ENCODE results near the gene ZNF845. TPM values are rescaled to one million over a fixed set of nuclear protein-coding genes. Genes with fewer than 3 reads are reported as not detected.
"Not testable (repeated sequence)": the region's sequence is repeated elsewhere in the genome, so short reads cannot be mapped to it uniquely, and the experiment has no call there.

ZNF845 gene
- total RNA-seq, result 1 to 10 TPM; 8.0 to 9.9 TPM

GRCh38 chr19:53333463-53334449 is at the start of gene ZNF845:
Gene ZNF845, plus strand, starts transcription at chr19:53333749. Its CDS starts 7,559 bp downstream, at chr19:53341308.
- DNase-seq (peak; percentile 95), ATAC-seq (peak; percentile 97)
- Mint-ChIP-seq H3K27ac (peak within 1 kb of the TSS; percentile 93), H3K9me3 (ENCODE audit: low read depth) (peaks cover 14% of the 10 kb centered on the region), H3K4me1 (peaks cover 20% of the 10 kb centered on the region), H3K36me3 (peaks cover 44% of the 10 kb centered on the region), H3K4me3 (peak within 1 kb of the TSS; percentile 96), H3K27me3 (no peaks in the 10 kb centered on the region)
- CTCF ChIA-PET, result no interaction called here

- Mint-ChIP-seq H3K27me3 (no peaks in the 10 kb centered on the region), H3K9me3 (ENCODE audit: low read depth) (peaks cover 8% of the 10 kb centered on the region), H3K36me3 (no peaks in the 10 kb centered on the region), H3K4me3 (no peak overlapping the region), H3K4me1 (no peaks in the 10 kb centered on the region), H3K27ac (no peak overlapping the region)
- no peak for DNase-seq
- CTCF ChIA-PET, result no interaction called here
- no peak for ATAC-seq
Measured at GRCh38 chr19:53285087-53285486, 48.5 kb upstream of the ZNF845 start.

GRCh38 chr19:53290758-53291549 is 42.6 kb upstream of the ZNF845 start:
- Mint-ChIP-seq H3K4me1 (no peaks in the 10 kb centered on the region), H3K4me3 (no peak overlapping the region), H3K36me3 (peaks cover 8% of the 10 kb centered on the region), H3K27me3 (no peaks in the 10 kb centered on the region), H3K9me3 (ENCODE audit: low read depth) (peaks cover 22% of the 10 kb centered on the region), H3K27ac (no peak overlapping the region)
- DNase-seq (no peak), ATAC-seq (no peak)
- CTCF ChIA-PET, result no interaction called here

- DNase-seq (no peak), ATAC-seq (no peak)
- H3K27me3 Mint-ChIP-seq, result no peaks in the 10 kb centered on the region
- peaks cover 20% of the 10 kb centered on the region for H3K9me3 Mint-ChIP-seq (ENCODE audit: low read depth)
- no peak overlapping the region for H3K27ac Mint-ChIP-seq
- CTCF ChIA-PET, result no interaction called here
- no peak overlapping the region for H3K4me3 Mint-ChIP-seq
- no peaks in the 10 kb centered on the region for H3K4me1 Mint-ChIP-seq
- peaks cover 8% of the 10 kb centered on the region for H3K36me3 Mint-ChIP-seq
Measured at GRCh38 chr19:53294786-53295441, 38.6 kb upstream of the ZNF845 start.

GRCh38 chr19:53301341-53301740 is 32.2 kb upstream of the ZNF845 start:
- H3K4me1 Mint-ChIP-seq; H3K9me3 Mint-ChIP-seq (ENCODE audit: low read depth); ATAC-seq; H3K4me3 Mint-ChIP-seq; H3K36me3 Mint-ChIP-seq; H3K27ac Mint-ChIP-seq; H3K27me3 Mint-ChIP-seq; CTCF ChIA-PET; DNase-seq: not testable (repeated sequence)

DNA sequence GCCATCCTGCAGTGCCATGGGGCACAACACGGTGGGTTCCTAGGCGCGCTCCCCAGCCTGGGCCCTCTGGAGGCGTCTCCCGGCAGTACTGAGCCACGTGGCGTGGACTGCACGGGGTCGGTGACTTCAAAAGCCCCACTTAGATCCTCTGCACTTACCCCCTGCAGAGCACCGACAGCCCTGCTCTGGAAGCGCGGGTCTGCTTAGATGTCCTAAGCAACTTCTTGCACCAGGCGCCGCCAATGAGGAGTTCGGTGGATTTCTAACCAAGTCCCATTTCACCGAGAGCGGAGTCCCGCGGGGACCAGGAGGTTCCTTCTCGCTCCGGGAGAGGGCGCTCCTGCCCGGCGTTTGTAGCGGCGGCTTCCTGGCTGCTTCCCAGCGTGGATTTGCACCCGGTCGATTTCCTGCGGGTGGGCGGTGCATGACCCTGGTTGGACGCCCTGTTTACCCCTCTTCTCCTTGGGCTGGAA is 25.2 kb upstream of the ZNF845 start:
- Mint-ChIP-seq H3K27me3 (peaks cover 3% of the 10 kb centered on the region), H3K36me3 (peaks cover 1% of the 10 kb centered on the region), H3K9me3 (ENCODE audit: low read depth) (peaks cover 15% of the 10 kb centered on the region), H3K27ac (no peak overlapping the region), H3K4me1 (no peaks in the 10 kb centered on the region), H3K4me3 (no peak overlapping the region)
- no peak for ATAC-seq
- CTCF ChIA-PET, result no interaction called here
- no peak for DNase-seq

DNA sequence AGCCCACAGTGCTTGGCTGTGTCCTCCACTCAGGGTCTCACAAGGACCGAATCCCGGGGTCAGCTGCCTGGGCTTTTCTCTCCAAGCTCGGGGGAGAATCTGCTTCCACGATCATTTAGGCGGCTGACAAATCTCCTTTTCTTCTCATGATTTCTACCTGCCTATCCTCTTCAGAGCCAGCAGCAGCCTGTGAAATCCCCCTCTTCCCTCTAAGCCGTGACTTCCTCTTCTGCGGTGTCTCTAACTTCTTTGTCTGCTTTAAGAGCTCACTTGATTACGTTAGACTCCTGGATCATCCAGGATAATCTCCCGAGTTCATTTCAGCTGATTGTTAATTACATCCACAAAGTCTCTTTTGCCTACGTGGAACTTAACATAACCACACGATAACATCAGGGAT is 22.5 kb upstream of the ZNF845 start:
- DNase-seq (no peak), ATAC-seq (no peak)
- no peak overlapping the region for H3K4me3 Mint-ChIP-seq
- H3K27ac Mint-ChIP-seq, result no peak overlapping the region
- CTCF ChIA-PET, result no interaction called here
- H3K4me1 Mint-ChIP-seq, result no peaks in the 10 kb centered on the region
- peaks cover 21% of the 10 kb centered on the region for H3K9me3 Mint-ChIP-seq (ENCODE audit: low read depth)
- peaks cover 1% of the 10 kb centered on the region for H3K36me3 Mint-ChIP-seq
- peaks cover 3% of the 10 kb centered on the region for H3K27me3 Mint-ChIP-seq

GRCh38 chr19:53311897-53312296 is 21.7 kb upstream of the ZNF845 start:
- no peak for DNase-seq
- no peak for ATAC-seq
- Mint-ChIP-seq H3K27me3 (peaks cover 3% of the 10 kb centered on the region), H3K27ac (no peak overlapping the region), H3K9me3 (ENCODE audit: low read depth) (peaks cover 21% of the 10 kb centered on the region), H3K4me3 (no peak overlapping the region), H3K36me3 (peaks cover 1% of the 10 kb centered on the region), H3K4me1 (no peaks in the 10 kb centered on the region)
- CTCF ChIA-PET, result no interaction called here

DNA sequence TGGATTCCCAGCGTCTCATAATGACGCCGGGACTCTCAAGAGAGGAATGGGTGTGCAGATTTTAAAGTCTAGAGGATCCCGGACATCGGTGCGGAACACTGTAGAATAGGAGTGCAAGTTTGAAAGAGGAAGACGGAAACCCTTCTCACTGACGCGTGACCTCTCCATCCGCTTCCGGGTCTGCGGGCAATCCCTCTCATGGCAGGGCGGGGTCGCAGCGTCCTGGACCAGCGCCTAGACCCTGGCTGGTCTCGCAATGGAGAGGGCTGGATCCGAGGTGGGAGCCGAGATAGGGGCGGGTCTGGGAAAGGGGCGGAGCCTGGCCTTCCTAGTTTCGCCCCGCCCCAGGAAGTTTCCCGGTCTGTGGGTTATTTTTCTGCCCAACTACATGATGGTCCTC is 4.6 kb upstream of the ZNF845 start:
- peaks cover 6% of the 10 kb centered on the region for H3K4me1 Mint-ChIP-seq
- H3K27me3 Mint-ChIP-seq, result no peaks in the 10 kb centered on the region
- no peak overlapping the region for H3K27ac Mint-ChIP-seq
- peaks cover 29% of the 10 kb centered on the region for H3K9me3 Mint-ChIP-seq (ENCODE audit: low read depth)
- ATAC-seq, result no peak
- DNase-seq, result no peak
- peak overlapping the region; percentile 9 for H3K4me3 Mint-ChIP-seq
- peaks cover 11% of the 10 kb centered on the region for H3K36me3 Mint-ChIP-seq
- CTCF ChIA-PET, result no interaction called here

GRCh38 chr19:53332484-53332883 is 1.1 kb upstream of the ZNF845 start:
- peaks cover 21% of the 10 kb centered on the region for H3K4me1 Mint-ChIP-seq
- H3K27ac Mint-ChIP-seq, result no peak overlapping the region
- ATAC-seq (no peak), DNase-seq (no peak)
- CTCF ChIA-PET, result no interaction called here
- peaks cover 22% of the 10 kb centered on the region for H3K9me3 Mint-ChIP-seq (ENCODE audit: low read depth)
- H3K27me3 Mint-ChIP-seq, result no peaks in the 10 kb centered on the region
- peak overlapping the region; percentile 32 for H3K4me3 Mint-ChIP-seq
- peaks cover 36% of the 10 kb centered on the region for H3K36me3 Mint-ChIP-seq

- peaks cover 18% of the 10 kb centered on the region for H3K9me3 Mint-ChIP-seq (ENCODE audit: low read depth)
- ATAC-seq (peak; percentile 7), DNase-seq (peak; percentile 47)
- H3K4me3 Mint-ChIP-seq, result peak overlapping the region; percentile 96
- peaks cover 21% of the 10 kb centered on the region for H3K4me1 Mint-ChIP-seq
- peaks cover 41% of the 10 kb centered on the region for H3K36me3 Mint-ChIP-seq
- no peaks in the 10 kb centered on the region for H3K27me3 Mint-ChIP-seq
- CTCF ChIA-PET, result no interaction called here
- peak overlapping the region; percentile 93 for H3K27ac Mint-ChIP-seq
Measured at GRCh38 chr19:53333066-53333462, 485 bp upstream of the ZNF845 start.

DNA sequence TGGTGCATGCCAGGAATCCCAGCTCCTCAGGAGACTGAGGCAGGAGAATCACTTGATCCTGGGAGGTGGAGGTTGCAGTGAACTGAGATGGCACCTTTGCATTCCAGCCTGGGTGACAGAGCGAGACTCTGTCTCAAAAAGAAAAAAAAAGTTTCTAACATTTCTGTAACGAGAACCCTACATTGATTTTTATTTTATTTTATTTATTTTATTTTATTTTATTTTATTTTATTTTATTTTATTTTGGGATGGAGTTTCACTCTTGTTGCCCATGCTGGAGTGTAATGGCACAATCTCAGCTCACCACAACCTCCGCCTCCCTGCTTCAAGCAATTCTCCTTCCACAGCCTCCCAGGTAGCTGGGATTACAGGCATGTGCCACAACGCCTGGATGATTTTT is 10.9 kb downstream of the ZNF845 start:
- H3K4me1 Mint-ChIP-seq, ATAC-seq, H3K27me3 Mint-ChIP-seq, H3K27ac Mint-ChIP-seq, DNase-seq, H3K4me3 Mint-ChIP-seq, CTCF ChIA-PET: not testable (repeated sequence)
- H3K9me3 Mint-ChIP-seq (ENCODE audit: low read depth), result peaks cover 41% of the 10 kb centered on the region
- peaks cover 99% of the 10 kb centered on the region for H3K36me3 Mint-ChIP-seq

- DNase-seq, result no peak
- Mint-ChIP-seq H3K4me3 (no peak overlapping the region), H3K36me3 (peaks cover 54% of the 10 kb centered on the region), H3K4me1 (no peaks in the 10 kb centered on the region), H3K27ac (no peak overlapping the region), H3K9me3 (ENCODE audit: low read depth) (peaks cover 50% of the 10 kb centered on the region), H3K27me3 (no peaks in the 10 kb centered on the region)
- no peak for ATAC-seq
- CTCF ChIA-PET, result no interaction called here
Measured at GRCh38 chr19:53355739-53356138, 22.2 kb downstream of the ZNF845 start.
